ENCODE results near the gene KIAA1328.

Gene KIAA1328

DNA sequence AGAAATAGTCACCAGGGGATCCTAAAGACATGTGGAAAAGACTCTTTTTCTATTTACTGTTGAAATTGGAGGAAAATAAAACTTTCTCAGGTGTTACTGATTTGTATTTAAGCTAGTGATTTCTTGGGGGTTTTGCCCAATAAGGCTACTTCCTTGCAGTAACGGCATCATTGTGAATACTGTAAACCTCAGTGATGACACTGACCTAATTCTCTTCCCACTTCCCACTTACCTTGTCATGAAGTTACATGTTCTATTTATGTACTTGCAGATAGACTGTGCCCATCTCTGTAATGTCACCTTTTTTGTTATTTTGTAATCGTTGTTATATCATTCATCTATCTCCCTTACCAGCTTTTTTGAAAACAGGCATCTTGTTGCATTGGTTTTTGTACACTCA is 134.5 kb downstream of the KIAA1328 start:
- no peak for DNase-seq

GRCh38 chr18:36974686-36975085 is 145.8 kb downstream of the KIAA1328 start:
- DNase-seq: no peak

GRCh38 chr18:36977121-36977520 is 148.2 kb downstream of the KIAA1328 start:
- DNase-seq: no peak

- no peak for DNase-seq
Observed at GRCh38 chr18:36993068-36993467, 164.1 kb downstream of the KIAA1328 start.

DNA sequence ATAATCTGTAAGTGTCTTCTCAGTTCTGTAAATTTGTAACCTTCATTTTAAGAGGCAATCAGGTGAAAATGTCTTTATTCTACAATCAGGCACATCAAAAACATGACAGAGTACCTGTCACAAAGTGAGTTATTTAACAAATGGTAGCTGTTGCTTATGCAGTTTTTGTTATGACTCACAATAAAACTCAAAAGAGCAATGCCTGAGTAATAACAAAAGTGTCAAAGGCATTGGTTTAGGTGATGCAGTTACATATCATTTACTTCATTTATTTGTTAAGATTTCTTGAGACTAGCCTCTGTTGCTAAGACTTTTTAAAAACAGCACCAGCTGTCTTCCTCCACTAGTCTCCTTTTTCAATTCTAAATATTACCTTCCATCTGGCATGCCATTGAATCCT is 177.8 kb downstream of the KIAA1328 start:
- DNase-seq: no peak

- no peak for DNase-seq
Observed at GRCh38 chr18:37012452-37012851, 183.5 kb downstream of the KIAA1328 start.

DNA sequence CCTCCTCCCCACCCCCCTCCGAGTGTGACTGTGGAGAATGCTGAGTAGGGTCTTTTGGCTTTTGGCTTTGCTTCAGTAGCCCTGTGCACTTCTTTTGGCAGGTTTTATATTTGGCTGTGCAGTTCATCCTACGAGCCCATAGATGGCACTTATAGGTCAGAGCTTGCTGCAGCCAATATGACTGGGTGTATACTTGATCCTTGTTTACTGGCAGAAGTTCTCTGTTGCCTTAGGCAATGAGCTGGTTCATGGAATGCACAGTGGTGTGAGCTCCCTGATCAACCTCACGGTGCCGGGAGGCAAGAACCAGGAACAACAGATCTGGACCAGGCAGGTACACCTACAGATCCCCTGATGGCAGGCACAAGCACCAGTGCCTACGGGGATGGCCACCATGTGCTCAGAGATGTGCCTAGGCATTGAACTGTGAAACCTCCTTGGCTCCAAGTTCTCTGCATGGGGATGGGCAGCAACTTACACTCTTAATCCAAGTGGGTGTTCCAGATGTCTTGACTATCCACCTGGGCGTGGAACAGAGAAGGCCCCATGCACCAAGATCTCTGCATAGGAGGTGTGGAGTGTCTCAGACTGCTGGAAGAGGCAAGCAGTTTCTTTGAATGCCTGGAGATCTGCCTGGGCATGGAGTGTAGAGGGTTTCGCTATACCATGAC is 190.4 kb downstream of the KIAA1328 start:
- peak; percentile 87 for DNase-seq

- no peak for DNase-seq
Observed at GRCh38 chr18:37033419-37033818, 204.5 kb downstream of the KIAA1328 start.

GRCh38 chr18:37042381-37042780 is 213.5 kb downstream of the KIAA1328 start:
- no peak for DNase-seq

DNA sequence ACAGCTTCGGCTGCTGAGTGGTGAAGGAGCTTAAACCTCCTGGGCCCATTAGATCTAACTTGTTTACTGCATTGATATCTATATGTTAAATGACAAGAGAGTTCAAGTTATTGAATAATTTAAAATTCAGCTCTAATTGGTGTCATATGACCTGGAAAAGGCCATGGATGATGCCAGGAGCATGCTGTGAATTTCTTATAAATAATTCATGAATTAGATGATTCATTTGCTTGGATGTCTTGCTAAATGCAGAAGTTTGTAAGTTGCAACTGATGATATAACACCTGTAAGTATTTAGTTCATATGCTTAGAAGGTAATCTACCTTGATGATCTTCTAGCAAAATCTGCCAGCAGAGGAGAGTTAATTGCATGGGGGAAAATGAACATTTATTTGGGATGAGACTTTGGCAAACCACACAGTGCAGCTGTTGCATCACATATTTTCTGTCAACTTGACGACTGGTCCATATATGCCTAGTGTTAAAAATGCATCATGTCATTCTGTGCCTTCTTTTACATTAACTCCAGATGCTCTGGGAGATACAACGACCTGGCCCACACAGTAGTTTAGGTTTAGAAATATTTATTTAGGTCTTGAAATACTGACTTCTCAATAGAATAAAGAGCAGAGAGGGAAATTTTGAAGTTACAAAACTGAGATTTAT is 226.3 kb downstream of the KIAA1328 start:
- DNase-seq: no peak

GRCh38 chr18:37064187-37064586 is 235.3 kb downstream of the KIAA1328 start:
- no peak for DNase-seq

GRCh38 chr18:37065254-37065653 is 236.3 kb downstream of the KIAA1328 start:
- no peak for DNase-seq

- DNase-seq: peak; percentile 89
Observed at GRCh38 chr18:37084912-37085311, 256.0 kb downstream of the KIAA1328 start.

- no peak for DNase-seq
Observed at GRCh38 chr18:37085362-37085761, 256.4 kb downstream of the KIAA1328 start.

DNA sequence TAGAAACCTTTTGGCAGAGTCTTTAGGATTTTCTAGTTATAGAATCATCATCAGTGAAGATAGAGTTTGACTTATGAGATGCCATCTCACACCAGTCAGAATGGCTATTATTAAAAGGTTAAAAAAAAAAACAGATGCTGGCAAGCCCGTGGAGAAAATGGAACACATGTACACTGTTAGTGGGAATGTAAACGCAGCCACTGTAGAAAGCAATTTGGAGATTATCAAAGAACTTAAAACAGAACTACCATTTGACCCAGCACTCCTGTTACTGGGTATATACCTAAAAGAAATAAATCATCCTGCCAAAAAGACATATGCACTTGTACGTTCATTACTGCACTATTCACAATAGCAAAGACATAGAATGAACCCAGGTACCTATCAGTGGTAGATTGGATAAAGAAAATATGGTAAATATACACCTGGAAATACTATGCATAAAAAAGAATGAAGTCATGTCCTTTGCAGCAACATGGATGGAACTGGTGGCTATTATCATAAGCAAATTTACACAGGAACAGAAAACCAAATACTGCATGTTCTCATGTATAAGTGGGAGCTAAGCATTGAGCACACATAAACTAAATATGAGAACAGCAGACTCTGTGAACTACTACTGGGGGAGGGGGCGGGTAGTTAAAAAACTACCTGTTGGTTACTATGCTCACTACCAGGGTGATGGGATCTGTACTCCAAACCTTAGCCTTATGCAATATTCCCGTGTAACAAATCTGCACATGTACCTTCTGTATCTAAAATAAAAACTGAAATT is 279.0 kb downstream of the KIAA1328 start:
- no peak for DNase-seq

DNA sequence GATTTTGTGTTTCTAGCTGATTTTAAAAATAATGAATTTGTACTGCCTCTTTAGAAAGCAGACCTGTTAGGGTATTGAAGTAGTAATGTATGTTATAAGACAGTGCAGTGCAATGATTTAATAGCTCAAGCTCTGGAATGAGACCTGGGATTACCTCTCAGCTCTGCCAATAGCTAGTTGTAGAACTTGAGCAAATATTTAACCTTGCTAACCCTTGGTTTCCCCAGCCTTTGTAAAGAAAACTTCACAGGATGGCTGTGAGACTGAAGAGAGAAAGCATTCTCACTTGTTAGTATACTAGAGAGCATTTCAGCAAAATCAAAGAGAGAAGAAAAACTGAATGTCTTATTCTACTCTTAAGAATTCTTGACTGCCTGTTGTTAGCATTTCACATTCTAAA is 293.9 kb downstream of the KIAA1328 start:
- DNase-seq: no peak

DNA sequence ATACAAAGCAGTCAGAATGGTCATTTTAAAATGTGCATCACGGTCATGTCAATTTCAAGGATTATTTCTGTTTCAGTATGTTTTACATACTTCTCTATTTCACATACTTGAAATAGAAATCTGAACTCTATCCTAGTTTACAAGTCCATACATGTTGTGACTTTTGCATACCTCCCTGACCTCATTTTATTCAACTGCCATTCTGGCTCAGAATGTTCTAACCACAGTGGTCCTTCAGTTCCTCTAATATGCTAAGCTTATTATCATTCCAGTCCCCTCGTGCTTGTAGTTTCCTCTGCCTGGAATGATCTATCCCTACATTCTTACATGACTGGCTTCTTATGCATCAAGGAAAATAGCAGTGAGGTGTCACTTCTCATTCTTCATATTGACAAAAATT is 295.6 kb downstream of the KIAA1328 start:
- DNase-seq: no peak

- DNase-seq: no peak
Observed at GRCh38 chr18:37135177-37135576, 306.2 kb downstream of the KIAA1328 start.

DNA sequence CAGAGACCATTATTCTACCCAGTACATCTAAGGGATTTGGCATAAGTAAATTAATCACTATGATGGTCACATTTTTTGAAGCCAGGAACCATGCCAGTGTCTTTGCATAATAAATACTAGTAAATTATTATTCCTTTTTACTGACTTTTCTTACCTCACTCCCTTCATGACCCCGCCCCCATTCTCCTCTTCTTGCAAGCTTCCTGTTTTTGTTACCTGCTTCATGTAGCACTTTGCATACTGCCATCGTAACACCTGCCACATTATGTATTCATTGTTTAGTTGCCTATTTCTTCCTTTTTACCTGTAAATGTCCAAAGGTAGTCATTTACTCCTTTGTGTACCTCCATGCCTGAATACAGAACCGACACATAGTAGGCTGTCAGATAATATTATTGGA is 309.5 kb downstream of the KIAA1328 start:
- no peak for DNase-seq

GRCh38 chr18:37139876-37140275 is 310.9 kb downstream of the KIAA1328 start:
- no peak for DNase-seq

- DNase-seq: no peak
Observed at GRCh38 chr18:37144921-37145320, 316.0 kb downstream of the KIAA1328 start.

GRCh38 chr18:37156330-37156942 is 327.5 kb downstream of the KIAA1328 start:
- DNase-seq: no peak

DNA sequence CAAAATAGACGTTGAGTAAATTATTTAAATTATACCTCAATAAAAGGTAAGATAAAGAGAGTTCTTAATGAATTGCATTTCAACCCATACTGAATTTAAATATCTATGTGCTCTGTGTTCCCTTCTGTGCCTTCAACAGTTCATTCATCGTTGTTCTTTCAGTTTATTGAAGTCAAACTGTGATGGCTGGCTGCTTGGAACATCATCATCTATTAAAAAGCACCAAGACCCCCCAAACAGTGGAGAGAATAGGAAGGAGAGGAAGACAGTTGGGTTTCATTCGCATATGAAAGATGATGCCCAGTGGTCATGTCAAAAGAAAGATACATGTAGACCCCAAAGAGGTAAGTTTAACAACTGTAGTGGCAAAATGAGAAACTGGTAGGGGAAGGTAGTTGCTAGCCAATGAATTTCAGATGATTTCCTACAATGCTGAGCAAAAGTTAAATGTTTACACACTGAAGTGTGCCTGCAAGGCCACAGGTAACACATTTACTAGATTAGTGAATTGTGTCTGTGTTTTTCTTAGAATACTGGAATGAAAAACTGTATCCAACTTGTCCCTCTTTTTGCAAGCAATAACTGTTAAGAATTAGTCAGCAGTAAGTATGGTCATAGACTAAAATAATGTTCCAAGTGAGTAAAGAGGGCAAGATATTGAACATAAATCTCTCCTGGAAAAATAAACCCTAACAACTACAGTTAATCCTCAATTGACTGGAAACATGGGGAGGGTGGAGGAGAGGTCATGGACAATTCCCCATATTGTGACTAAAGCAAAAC is 331.3 kb downstream of the KIAA1328 start:
- DNase-seq: no peak

All from islet precursor cell (in vitro differentiated cells).